GM23338 (cell line): Measurements from ENCODE around the gene CLEC11A. TPM values are rescaled to one million over a fixed set of nuclear protein-coding genes. Genes with fewer than 3 reads are reported as not detected.

Experiments used
- ATAC-seq: fragments of 200-7000 bp; cut with Tn5 transposase; 3 replicates; pipeline ENCODE4 v1.9.1; 2020
- DNase-seq: peaks from one replicate; pipeline ENCODE4 v3.0.0-alpha.2; 2015; ENCODE audit warnings: low spot score
- H2AFZ ChIP-seq: fragments of 200-600 bp; sonication (generic); 2 replicates; pipeline ENCODE4 v1.8.0; 2016; ENCODE audit warnings: antibody characterized with exemption, mild to moderate bottlenecking, moderate library complexity
- H3F3A ChIP-seq: fragments of 200-600 bp; sonication (generic); replicated peaks from 2 replicates; pipeline ENCODE4 v1.8.0; 2017; ENCODE audit warnings: antibody characterized with exemption, mixed run types, low read depth
- H3K27ac ChIP-seq: fragments of 200-600 bp; sonication (generic); 2 replicates; pipeline ENCODE4 v1.6.1; 2016; ENCODE audit warnings: low read depth
- H3K27me3 ChIP-seq: fragments of 200-600 bp; sonication (generic); 2 replicates; pipeline ENCODE4 v1.8.0; 2016; ENCODE audit warnings: mild to moderate bottlenecking, mixed run types, moderate library complexity; ENCODE audit not compliant: insufficient read depth
- H3K36me3 ChIP-seq: fragments of 200-600 bp; sonication (generic); 2 replicates; pipeline ENCODE4 v1.8.0; 2016; ENCODE audit warnings: mild to moderate bottlenecking; ENCODE audit not compliant: insufficient read depth
- H3K4me1 ChIP-seq: fragments of 200-600 bp; sonication (generic); 2 replicates; pipeline ENCODE4 v1.8.0; 2016; ENCODE audit warnings: mild to moderate bottlenecking, moderate library complexity; ENCODE audit not compliant: insufficient read depth
- H3K4me2 ChIP-seq: fragments of 200-600 bp; sonication (generic); 2 replicates; pipeline ENCODE4 v1.7.1; 2017; ENCODE audit warnings: mixed run types
- H3K4me3 ChIP-seq: fragments of 200-600 bp; sonication (generic); 2 replicates; pipeline ENCODE4 v1.6.1; 2016; ENCODE audit warnings: mixed run types
- H3K79me2 ChIP-seq: fragments of 200-600 bp; sonication (generic); replicated peaks from 2 replicates; pipeline ENCODE4 v1.8.0; 2017; ENCODE audit warnings: mild to moderate bottlenecking; ENCODE audit not compliant: insufficient read depth
- H3K9me2 ChIP-seq: fragments of 200-600 bp; sonication (generic); 2 replicates; pipeline ENCODE4 v1.8.0; 2017; ENCODE audit not compliant: insufficient read depth
- H4K20me1 ChIP-seq: fragments of 200-600 bp; sonication (generic); replicated peaks from 2 replicates; pipeline ENCODE4 v1.8.0; 2017; ENCODE audit warnings: mild to moderate bottlenecking; ENCODE audit not compliant: insufficient read depth
- H3K27ac Mint-ChIP-seq: 2 replicates; pipeline ENCODE4 v1.8.0; 2020; ENCODE audit warnings: inconsistent platforms, mild to moderate bottlenecking, moderate library complexity, mixed read lengths
- H3K27me3 Mint-ChIP-seq: 3 replicates; pipeline ENCODE4 v1.8.0; 2022; ENCODE audit warnings: low read depth, mild to moderate bottlenecking, moderate library complexity, mixed read lengths, inconsistent platforms; ENCODE audit not compliant: insufficient read depth, poor library complexity
- H3K36me3 Mint-ChIP-seq: 3 replicates; pipeline ENCODE4 v1.8.0; 2021; ENCODE audit warnings: low read depth, mild to moderate bottlenecking, inconsistent platforms, moderate library complexity, mixed read lengths
- H3K4me1 Mint-ChIP-seq: 3 replicates; pipeline ENCODE4 v1.8.0; 2020; ENCODE audit warnings: mild to moderate bottlenecking, inconsistent platforms, mixed read lengths
- H3K4me3 Mint-ChIP-seq: 3 replicates; pipeline ENCODE4 v1.8.0; 2021; ENCODE audit warnings: moderate library complexity, mild to moderate bottlenecking, inconsistent platforms, mixed read lengths
- H3K9me3 Mint-ChIP-seq: 3 replicates; pipeline ENCODE4 v1.8.0; 2020; ENCODE audit warnings: moderate library complexity, mild to moderate bottlenecking, inconsistent platforms, mixed read lengths
- ETS1 ChIP-seq: IDR thresholded peaks from 2 replicates; pipeline ENCODE4 v1.6.1; 2016; ENCODE audit warnings: antibody characterized with exemption
- JUNB ChIP-seq: IDR thresholded peaks from one replicate; pipeline ENCODE4 v1.6.1; 2016; ENCODE audit warnings: antibody characterized with exemption; ENCODE audit not compliant: unreplicated experiment
- NANOG ChIP-seq: IDR thresholded peaks from 2 replicates; pipeline ENCODE4 v1.6.1; 2016; ENCODE audit warnings: antibody characterized with exemption, borderline replicate concordance
- STAT1 ChIP-seq: IDR thresholded peaks from one replicate; pipeline ENCODE4 v1.6.1; 2016; ENCODE audit warnings: antibody characterized with exemption; ENCODE audit not compliant: unreplicated experiment
- ZNF114 ChIP-seq: fragments of 250-450 bp; sonication (Bioruptor Pico); IDR thresholded peaks from 2 replicates; pipeline ENCODE4 v1.5.0; 2020; ENCODE audit warnings: mild to moderate bottlenecking, moderate library complexity
- ZNF331 ChIP-seq: fragments of 250-450 bp; sonication (Bioruptor Pico); IDR thresholded peaks from 2 replicates; pipeline ENCODE4 v1.5.0; 2020; ENCODE audit warnings: low read depth, mild to moderate bottlenecking, moderate library complexity
- polyA plus RNA-seq: library from polyadenylated mRNA; unstranded; fragments of >200 nt; fragmentation: Nextera tagmentation; extraction: Ambion mirVana; gene quantifications from 2 replicates; pipeline ENCODE4 v1.2.1, GENCODE V29; 2016
- total RNA-seq: library from RNA; depleted of rRNA; stranded (reverse); fragments of >200 nt; shearing (Covaris generic); gene quantifications from 2 replicates; pipeline ENCODE4 v1.2.3, GENCODE V29; 2014
- TF ChIP-seq, protein P1 (sequence below): fragments of 250-450 bp; sonication (Bioruptor Pico); IDR thresholded peaks from 2 replicates; pipeline ENCODE4 v1.5.0; 2020; ENCODE audit warnings: mild to moderate bottlenecking, moderate library complexity
- TF ChIP-seq, protein P2 (sequence below), 2 experiments: fragments of 200-600 bp in 1 of 2; sonication (generic) in 1 of 2; conservative IDR thresholded peaks; 2 replicates each; pipeline versions ENCODE4 v1.5.1 to v1.6.1; 2016 to 2017; ENCODE audit warnings: antibody characterized with exemption in 2 of 2, low read depth in 2 of 2, mild to moderate bottlenecking in 2 of 2, moderate library complexity in 1 of 2

CLEC11A gene
- total and polyA plus RNA-seq, 2 experiments from 2014 or later: 8.0 to 15.5 TPM

DNA sequence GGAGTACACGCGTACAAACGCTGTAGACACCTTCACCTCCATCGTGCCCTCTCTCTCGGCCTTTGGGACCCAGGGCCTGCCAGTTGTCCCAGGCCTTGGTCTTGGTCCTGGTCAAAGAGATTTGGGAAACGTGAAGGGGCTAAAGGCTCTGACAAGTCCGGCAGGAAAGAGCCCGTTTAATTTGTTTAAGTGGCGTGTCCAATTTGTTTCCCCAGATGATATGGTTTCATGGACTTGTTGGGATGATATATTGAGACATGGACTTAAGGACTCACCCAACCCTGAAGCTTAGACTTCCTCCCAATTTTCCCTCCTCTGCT lies 2.7 kb downstream of the CLEC11A start:
- peaks cover 10% of the 10 kb centered on the region for H3K79me2 ChIP-seq

More for the DNA sequence above, 2.7 kb downstream of the CLEC11A start:
- no peaks in the 10 kb centered on the region for H3K9me2 ChIP-seq
- peaks cover 95% of the 10 kb centered on the region for H3K9me3 Mint-ChIP-seq
- H2AFZ ChIP-seq: no peak overlapping the region
- H3K27me3 Mint-ChIP-seq: peaks cover 16% of the 10 kb centered on the region
- no peak overlapping the region for H3K4me3 Mint-ChIP-seq
- H3K27me3 ChIP-seq: peaks cover 38% of the 10 kb centered on the region
- DNase-seq (no peak), ATAC-seq (no peak)
- H3K4me1 ChIP-seq: peaks cover 40% of the 10 kb centered on the region
- H4K20me1 ChIP-seq: no peaks in the 10 kb centered on the region; the same call in 1 of the 2 replicates
- peak overlapping the region; percentile 99 for H3K4me2 ChIP-seq
- peaks cover 18% of the 10 kb centered on the region for H3K36me3 Mint-ChIP-seq
- peak overlapping the region; percentile 88 for H3K4me3 ChIP-seq
- no peak overlapping the region for H3K27ac Mint-ChIP-seq
- no peak overlapping the region for H3K27ac ChIP-seq
- TF ChIP-seq STAT1 (no peak), NANOG (no peak), ZNF114 (CRISPR knock-in tag) (no peak), ZNF331 (CRISPR knock-in tag) (no peak), JUNB (no peak), ETS1 (no peak)
- TF ChIP-seq, protein P1, sequence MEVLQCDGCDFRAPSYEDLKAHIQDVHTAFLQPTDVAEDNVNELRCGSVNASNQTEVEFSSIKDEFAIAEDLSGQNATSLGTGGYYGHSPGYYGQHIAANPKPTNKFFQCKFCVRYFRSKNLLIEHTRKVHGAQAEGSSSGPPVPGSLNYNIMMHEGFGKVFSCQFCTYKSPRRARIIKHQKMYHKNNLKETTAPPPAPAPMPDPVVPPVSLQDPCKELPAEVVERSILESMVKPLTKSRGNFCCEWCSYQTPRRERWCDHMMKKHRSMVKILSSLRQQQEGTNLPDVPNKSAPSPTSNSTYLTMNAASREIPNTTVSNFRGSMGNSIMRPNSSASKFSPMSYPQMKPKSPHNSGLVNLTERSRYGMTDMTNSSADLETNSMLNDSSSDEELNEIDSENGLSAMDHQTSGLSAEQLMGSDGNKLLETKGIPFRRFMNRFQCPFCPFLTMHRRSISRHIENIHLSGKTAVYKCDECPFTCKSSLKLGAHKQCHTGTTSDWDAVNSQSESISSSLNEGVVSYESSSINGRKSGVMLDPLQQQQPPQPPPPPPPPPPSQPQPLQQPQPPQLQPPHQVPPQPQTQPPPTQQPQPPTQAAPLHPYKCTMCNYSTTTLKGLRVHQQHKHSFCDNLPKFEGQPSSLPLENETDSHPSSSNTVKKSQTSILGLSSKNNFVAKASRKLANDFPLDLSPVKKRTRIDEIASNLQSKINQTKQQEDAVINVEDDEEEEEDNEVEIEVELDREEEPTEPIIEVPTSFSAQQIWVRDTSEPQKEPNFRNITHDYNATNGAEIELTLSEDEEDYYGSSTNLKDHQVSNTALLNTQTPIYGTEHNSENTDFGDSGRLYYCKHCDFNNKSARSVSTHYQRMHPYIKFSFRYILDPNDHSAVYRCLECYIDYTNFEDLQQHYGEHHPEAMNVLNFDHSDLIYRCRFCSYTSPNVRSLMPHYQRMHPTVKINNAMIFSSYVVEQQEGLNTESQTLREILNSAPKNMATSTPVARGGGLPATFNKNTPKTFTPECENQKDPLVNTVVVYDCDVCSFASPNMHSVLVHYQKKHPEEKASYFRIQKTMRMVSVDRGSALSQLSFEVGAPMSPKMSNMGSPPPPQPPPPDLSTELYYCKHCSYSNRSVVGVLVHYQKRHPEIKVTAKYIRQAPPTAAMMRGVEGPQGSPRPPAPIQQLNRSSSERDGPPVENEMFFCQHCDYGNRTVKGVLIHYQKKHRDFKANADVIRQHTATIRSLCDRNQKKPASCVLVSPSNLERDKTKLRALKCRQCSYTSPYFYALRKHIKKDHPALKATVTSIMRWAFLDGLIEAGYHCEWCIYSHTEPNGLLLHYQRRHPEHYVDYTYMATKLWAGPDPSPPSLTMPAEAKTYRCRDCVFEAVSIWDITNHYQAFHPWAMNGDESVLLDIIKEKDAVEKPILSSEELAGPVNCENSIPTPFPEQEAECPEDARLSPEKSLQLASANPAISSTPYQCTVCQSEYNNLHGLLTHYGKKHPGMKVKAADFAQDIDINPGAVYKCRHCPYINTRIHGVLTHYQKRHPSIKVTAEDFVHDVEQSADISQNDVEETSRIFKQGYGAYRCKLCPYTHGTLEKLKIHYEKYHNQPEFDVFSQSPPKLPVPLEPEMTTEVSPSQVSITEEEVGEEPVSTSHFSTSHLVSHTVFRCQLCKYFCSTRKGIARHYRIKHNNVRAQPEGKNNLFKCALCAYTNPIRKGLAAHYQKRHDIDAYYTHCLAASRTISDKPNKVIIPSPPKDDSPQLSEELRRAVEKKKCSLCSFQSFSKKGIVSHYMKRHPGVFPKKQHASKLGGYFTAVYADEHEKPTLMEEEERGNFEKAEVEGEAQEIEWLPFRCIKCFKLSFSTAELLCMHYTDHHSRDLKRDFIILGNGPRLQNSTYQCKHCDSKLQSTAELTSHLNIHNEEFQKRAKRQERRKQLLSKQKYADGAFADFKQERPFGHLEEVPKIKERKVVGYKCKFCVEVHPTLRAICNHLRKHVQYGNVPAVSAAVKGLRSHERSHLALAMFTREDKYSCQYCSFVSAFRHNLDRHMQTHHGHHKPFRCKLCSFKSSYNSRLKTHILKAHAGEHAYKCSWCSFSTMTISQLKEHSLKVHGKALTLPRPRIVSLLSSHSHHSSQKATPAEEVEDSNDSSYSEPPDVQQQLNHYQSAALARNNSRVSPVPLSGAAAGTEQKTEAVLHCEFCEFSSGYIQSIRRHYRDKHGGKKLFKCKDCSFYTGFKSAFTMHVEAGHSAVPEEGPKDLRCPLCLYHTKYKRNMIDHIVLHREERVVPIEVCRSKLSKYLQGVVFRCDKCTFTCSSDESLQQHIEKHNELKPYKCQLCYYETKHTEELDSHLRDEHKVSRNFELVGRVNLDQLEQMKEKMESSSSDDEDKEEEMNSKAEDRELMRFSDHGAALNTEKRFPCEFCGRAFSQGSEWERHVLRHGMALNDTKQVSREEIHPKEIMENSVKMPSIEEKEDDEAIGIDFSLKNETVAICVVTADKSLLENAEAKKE (CRISPR knock-in tag): no peak
- TF ChIP-seq, protein P2, sequence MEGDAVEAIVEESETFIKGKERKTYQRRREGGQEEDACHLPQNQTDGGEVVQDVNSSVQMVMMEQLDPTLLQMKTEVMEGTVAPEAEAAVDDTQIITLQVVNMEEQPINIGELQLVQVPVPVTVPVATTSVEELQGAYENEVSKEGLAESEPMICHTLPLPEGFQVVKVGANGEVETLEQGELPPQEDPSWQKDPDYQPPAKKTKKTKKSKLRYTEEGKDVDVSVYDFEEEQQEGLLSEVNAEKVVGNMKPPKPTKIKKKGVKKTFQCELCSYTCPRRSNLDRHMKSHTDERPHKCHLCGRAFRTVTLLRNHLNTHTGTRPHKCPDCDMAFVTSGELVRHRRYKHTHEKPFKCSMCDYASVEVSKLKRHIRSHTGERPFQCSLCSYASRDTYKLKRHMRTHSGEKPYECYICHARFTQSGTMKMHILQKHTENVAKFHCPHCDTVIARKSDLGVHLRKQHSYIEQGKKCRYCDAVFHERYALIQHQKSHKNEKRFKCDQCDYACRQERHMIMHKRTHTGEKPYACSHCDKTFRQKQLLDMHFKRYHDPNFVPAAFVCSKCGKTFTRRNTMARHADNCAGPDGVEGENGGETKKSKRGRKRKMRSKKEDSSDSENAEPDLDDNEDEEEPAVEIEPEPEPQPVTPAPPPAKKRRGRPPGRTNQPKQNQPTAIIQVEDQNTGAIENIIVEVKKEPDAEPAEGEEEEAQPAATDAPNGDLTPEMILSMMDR (conservative IDR thresholded peaks at IDR 0.05; ENCODE audit: low read depth in 2 of 2): no peak
- 0 out of 2 replicates have a peak, but pooled peaks cover 2% of the 10 kb centered on the region for H3F3A ChIP-seq
- no peaks in the 10 kb centered on the region for H3K4me1 Mint-ChIP-seq
- H3K36me3 ChIP-seq: no peaks in the 10 kb centered on the region
